ENCODE data around the gene GRIP1. TPM values are rescaled to one million over a fixed set of nuclear protein-coding genes. Genes with fewer than 3 reads are reported as not detected.

GRIP1 gene
- total RNA-seq, 3 donors from 2014 or later (not counting 1 experiment from before 2014, with no cell fraction given) = 1.3 to 3.6 (median 1.7) TPM

DNA sequence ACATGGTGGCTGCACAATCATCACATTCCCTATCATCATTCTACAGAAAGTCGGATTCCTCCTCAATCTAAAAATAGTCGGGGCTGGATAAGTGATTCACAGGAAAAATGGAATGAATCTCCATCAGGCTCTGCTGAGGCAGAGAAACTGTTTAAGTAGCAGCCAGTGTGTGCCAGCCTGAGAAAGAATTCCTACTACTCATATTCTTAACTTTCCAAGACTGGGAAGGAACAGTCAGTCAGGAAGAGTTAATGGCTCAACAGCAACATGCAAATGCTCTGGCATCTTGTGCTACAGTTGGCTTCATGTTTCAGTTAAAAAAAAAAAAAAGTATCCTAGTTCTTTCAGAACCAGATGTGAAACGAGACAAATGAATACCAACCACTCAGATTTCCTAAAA is 187.0 kb downstream of the GRIP1 start:
- H3K9me3 ChIP-seq (ENCODE audit: control insufficient read depth, insufficient read depth, low read length) = no peaks in the 10 kb centered on the region
- H3K36me3 ChIP-seq (ENCODE audit: control insufficient read depth, insufficient read depth, low read length) = no peaks in the 10 kb centered on the region
- Mint-ChIP-seq H3K4me3 (no peak overlapping the region), H3K9me3 (peaks cover 0 to 4% of the 10 kb centered on the region in 2 donors), H3K27ac (no peak overlapping the region), H3K36me3 (no peaks in the 10 kb centered on the region), H3K27me3 (ENCODE audit: low read depth in 2 of 2) (peaks cover 11 to 26% of the 10 kb centered on the region in 2 donors), H3K4me1 (no peaks in the 10 kb centered on the region)
- TF ChIP-seq, protein P1, sequence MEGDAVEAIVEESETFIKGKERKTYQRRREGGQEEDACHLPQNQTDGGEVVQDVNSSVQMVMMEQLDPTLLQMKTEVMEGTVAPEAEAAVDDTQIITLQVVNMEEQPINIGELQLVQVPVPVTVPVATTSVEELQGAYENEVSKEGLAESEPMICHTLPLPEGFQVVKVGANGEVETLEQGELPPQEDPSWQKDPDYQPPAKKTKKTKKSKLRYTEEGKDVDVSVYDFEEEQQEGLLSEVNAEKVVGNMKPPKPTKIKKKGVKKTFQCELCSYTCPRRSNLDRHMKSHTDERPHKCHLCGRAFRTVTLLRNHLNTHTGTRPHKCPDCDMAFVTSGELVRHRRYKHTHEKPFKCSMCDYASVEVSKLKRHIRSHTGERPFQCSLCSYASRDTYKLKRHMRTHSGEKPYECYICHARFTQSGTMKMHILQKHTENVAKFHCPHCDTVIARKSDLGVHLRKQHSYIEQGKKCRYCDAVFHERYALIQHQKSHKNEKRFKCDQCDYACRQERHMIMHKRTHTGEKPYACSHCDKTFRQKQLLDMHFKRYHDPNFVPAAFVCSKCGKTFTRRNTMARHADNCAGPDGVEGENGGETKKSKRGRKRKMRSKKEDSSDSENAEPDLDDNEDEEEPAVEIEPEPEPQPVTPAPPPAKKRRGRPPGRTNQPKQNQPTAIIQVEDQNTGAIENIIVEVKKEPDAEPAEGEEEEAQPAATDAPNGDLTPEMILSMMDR (IDR thresholded peaks at IDR 0.05) = no peak
- no peaks in the 10 kb centered on the region for H3K4me1 ChIP-seq (ENCODE audit: control insufficient read depth, insufficient read depth, low read length)
- H3K27ac ChIP-seq (ENCODE audit: low read length) = no peak overlapping the region
- DNase-seq = no peak
- H3K27me3 ChIP-seq (ENCODE audit: control insufficient read depth, insufficient read depth, low read length) = no peaks in the 10 kb centered on the region
- 100% methylated on average over 2 of the region's 3 CpGs for WGBS (ENCODE audit: insufficient coverage)
- ATAC-seq = no peak
- intact Hi-C loops (cut with micrococcal nuclease) = no loop called here
- H3K4me3 ChIP-seq (ENCODE audit: low read length) = no peak overlapping the region

DNA sequence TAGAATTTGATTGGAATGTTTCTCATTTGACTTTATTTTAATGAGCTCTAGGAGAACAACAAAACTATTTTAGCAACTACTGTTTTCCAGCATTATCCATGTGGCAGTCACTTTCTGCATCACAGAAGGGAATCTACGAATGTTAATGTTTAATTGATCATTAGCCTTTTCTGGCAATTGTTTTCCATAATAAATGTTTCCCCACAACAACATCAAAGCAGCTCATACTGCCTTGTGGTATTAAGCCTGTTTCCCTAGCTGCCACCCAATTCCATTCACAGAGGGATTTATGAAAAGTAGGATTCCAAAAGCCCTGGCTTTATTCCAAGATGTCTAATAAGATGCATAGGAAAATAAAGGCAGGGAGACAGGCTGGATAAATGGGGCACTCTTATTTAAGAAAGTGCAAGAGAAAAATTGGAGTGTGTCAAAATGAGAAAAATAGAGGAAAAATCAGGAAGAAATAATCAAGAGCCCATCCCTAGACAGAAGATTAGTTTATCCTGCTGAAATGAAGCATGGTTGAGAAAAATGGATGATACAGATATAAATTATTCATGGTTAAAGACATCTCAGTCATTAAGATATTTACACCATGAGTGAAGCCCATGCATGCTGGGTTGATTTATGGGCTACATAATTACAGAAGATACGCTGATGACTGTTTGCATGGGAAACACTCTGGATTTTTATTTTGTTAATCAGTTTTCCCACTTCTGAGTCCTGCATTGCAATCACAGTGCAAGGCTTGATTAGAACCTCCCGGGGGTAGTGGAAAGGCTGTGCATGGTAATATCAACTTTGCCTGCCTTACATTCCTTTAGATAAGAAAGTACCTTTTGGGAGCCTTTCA is 196.3 kb downstream of the GRIP1 start:
- no peaks in the 10 kb centered on the region for H3K4me1 ChIP-seq (ENCODE audit: control insufficient read depth, insufficient read depth, low read length)
- no peak overlapping the region for H3K4me3 Mint-ChIP-seq
- no peak overlapping the region for H3K4me3 ChIP-seq (ENCODE audit: low read length)
- no peak overlapping the region for H3K27ac Mint-ChIP-seq
- H3K27me3 Mint-ChIP-seq (ENCODE audit: low read depth in 2 of 2) = no peaks in the 10 kb centered on the region
- no peak overlapping the region for H3K27ac ChIP-seq (ENCODE audit: low read length)
- intact Hi-C loops (cut with micrococcal nuclease) = no loop called here
- H3K9me3 Mint-ChIP-seq = peaks cover 6% of the 10 kb centered on the region in 2 donors
- H3K27me3 ChIP-seq (ENCODE audit: control insufficient read depth, insufficient read depth, low read length) = no peaks in the 10 kb centered on the region
- 93% methylated on average over 2 of the region's 3 CpGs for WGBS (ENCODE audit: insufficient coverage)
- H3K9me3 ChIP-seq (ENCODE audit: control insufficient read depth, insufficient read depth, low read length) = no peaks in the 10 kb centered on the region
- TF ChIP-seq, protein P1 (IDR thresholded peaks at IDR 0.05) = no peak
- DNase-seq = no peak
- no peaks in the 10 kb centered on the region for H3K4me1 Mint-ChIP-seq
- ATAC-seq = no peak
- no peaks in the 10 kb centered on the region for H3K36me3 ChIP-seq (ENCODE audit: control insufficient read depth, insufficient read depth, low read length)
- H3K36me3 Mint-ChIP-seq = no peaks in the 10 kb centered on the region

DNA sequence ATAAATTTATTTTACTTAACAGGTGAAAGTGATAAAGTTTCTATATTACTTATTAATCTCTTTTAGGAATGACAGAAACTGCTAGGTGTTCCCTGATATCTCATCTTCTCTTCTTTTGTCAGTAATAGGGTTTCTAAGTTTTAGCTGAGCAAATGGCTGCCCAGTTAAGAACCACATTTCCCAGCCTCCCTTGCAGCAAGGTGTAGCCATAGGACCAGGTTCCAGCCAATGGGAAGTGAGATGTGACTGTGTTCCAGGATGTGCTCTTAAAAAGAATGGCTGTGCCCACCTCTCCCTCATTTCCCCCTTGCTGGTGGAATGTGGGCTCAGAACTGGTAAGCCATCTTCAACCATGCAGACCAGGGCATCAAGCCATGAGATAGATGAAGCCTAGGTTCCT is 210.9 kb downstream of the GRIP1 start:
- Mint-ChIP-seq H3K27me3 (ENCODE audit: low read depth in 2 of 2) (peaks cover 11 to 13% of the 10 kb centered on the region in 2 donors), H3K4me1 (no peaks in the 10 kb centered on the region), H3K27ac (no peak overlapping the region), H3K9me3 (peaks cover 0 to 2% of the 10 kb centered on the region in 2 donors), H3K4me3 (no peak overlapping the region), H3K36me3 (no peaks in the 10 kb centered on the region)
- Histone ChIP-seq H3K27me3 (ENCODE audit: control insufficient read depth, insufficient read depth, low read length) (no peaks in the 10 kb centered on the region), H3K36me3 (ENCODE audit: control insufficient read depth, insufficient read depth, low read length) (no peaks in the 10 kb centered on the region), H3K9me3 (ENCODE audit: control insufficient read depth, insufficient read depth, low read length) (no peaks in the 10 kb centered on the region), H3K4me3 (ENCODE audit: low read length) (no peak overlapping the region), H3K27ac (ENCODE audit: low read length) (no peak overlapping the region), H3K4me1 (ENCODE audit: control insufficient read depth, insufficient read depth, low read length) (no peaks in the 10 kb centered on the region)
- intact Hi-C loops (cut with micrococcal nuclease) = no loop called here
- TF ChIP-seq, protein P1 (IDR thresholded peaks at IDR 0.05) = no peak
- peak in 1 of 2 donors; percentile 3 for DNase-seq
- ATAC-seq = no peak

DNA sequence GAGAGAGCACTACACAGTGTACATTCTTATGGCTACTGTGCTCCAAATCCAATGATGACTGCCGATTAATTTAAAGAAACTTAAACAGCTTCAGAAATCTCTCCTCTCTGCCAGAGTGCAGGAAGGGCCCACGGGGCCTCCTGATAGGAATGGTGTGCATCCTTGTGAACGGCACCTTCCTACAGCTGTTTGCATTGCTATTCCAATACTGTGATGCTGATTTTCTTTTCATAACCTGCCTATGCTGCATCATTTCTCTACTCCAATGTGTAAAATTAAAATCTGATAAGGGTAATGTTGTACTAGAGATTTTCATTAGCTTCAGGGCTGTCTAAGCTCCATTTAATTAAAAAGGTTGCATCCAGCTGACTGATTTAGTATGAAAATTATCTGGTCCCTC is 217.5 kb downstream of the GRIP1 start:
- Mint-ChIP-seq H3K9me3 (no peaks in the 10 kb centered on the region), H3K27me3 (ENCODE audit: low read depth in 2 of 2) (peaks cover 0 to 3% of the 10 kb centered on the region in 2 donors), H3K27ac (no peak overlapping the region), H3K4me3 (no peak overlapping the region), H3K4me1 (no peaks in the 10 kb centered on the region), H3K36me3 (no peaks in the 10 kb centered on the region)
- DNase-seq (no peak), ATAC-seq (no peak)
- Histone ChIP-seq H3K4me3 (ENCODE audit: low read length) (no peak overlapping the region), H3K36me3 (ENCODE audit: control insufficient read depth, insufficient read depth, low read length) (no peaks in the 10 kb centered on the region), H3K9me3 (ENCODE audit: control insufficient read depth, insufficient read depth, low read length) (no peaks in the 10 kb centered on the region), H3K27ac (ENCODE audit: low read length) (no peak overlapping the region), H3K27me3 (ENCODE audit: control insufficient read depth, insufficient read depth, low read length) (no peaks in the 10 kb centered on the region), H3K4me1 (ENCODE audit: control insufficient read depth, insufficient read depth, low read length) (no peaks in the 10 kb centered on the region)
- intact Hi-C loops (cut with micrococcal nuclease) = no loop called here
- 74% methylated on average over 3 of the region's 3 CpGs for WGBS (ENCODE audit: insufficient coverage)
- TF ChIP-seq, protein P1 (IDR thresholded peaks at IDR 0.05) = no peak

Measured in natural killer cell (primary cell).